ENCODE results near the gene BHMT2.

BHMT2 gene

GRCh38 chr5:79062436-79062835 is 7.1 kb upstream of the BHMT2 start:
- no peak for DNase-seq (ENCODE audit: low read depth)

- no peak for DNase-seq (ENCODE audit: low read depth)
Observed at GRCh38 chr5:79070350-79070667, 742 bp downstream of the BHMT2 start.

- no peak for DNase-seq (ENCODE audit: low read depth)
Observed at GRCh38 chr5:79074641-79075040, 5.1 kb downstream of the BHMT2 start.

GRCh38 chr5:79075646-79076426 is 6.3 kb downstream of the BHMT2 start:
- no peak for DNase-seq (ENCODE audit: low read depth)

- no peak for DNase-seq (ENCODE audit: low read depth)
Observed at GRCh38 chr5:79076819-79077218, 7.3 kb downstream of the BHMT2 start.

GRCh38 chr5:79077680-79078365 is 8.3 kb downstream of the BHMT2 start:
- no peak for DNase-seq (ENCODE audit: low read depth)

- no peak for DNase-seq (ENCODE audit: low read depth)
Observed at GRCh38 chr5:79080804-79081203, 11.2 kb downstream of the BHMT2 start.

GRCh38 chr5:79081779-79082178 is 12.2 kb downstream of the BHMT2 start:
- DNase-seq (ENCODE audit: low read depth), result no peak

GRCh38 chr5:79086116-79086515 is 16.5 kb downstream of the BHMT2 start:
- DNase-seq (ENCODE audit: low read depth), result no peak

- DNase-seq (ENCODE audit: low read depth), result no peak
Observed at GRCh38 chr5:79088507-79088906, 18.9 kb downstream of the BHMT2 start.

- DNase-seq (ENCODE audit: low read depth), result no peak
Observed at GRCh38 chr5:79091064-79091463, 21.5 kb downstream of the BHMT2 start.

GRCh38 chr5:79093762-79094161 is 24.2 kb downstream of the BHMT2 start:
- no peak for DNase-seq (ENCODE audit: low read depth)

GRCh38 chr5:79105868-79106267 is 36.3 kb downstream of the BHMT2 start:
- no peak for DNase-seq (ENCODE audit: low read depth)

- DNase-seq (ENCODE audit: low read depth), result no peak
Observed at GRCh38 chr5:79107020-79107796, 37.6 kb downstream of the BHMT2 start.

- no peak for DNase-seq (ENCODE audit: low read depth)
Observed at GRCh38 chr5:79108086-79108485, 38.5 kb downstream of the BHMT2 start.

GRCh38 chr5:79108792-79109191 is 39.2 kb downstream of the BHMT2 start:
- no peak for DNase-seq (ENCODE audit: low read depth)

- DNase-seq (ENCODE audit: low read depth), result peak; percentile 4
Observed at GRCh38 chr5:79109527-79110492, 40.2 kb downstream of the BHMT2 start.

GRCh38 chr5:79111387-79111959 is 41.9 kb downstream of the BHMT2 start, which contains the start of gene BHMT:
Gene BHMT, plus strand, starts transcription at chr5:79111809. Its CDS starts 77 bp downstream, at chr5:79111886.
- DNase-seq (ENCODE audit: low read depth), result no peak

- DNase-seq (ENCODE audit: low read depth), result no peak
Observed at GRCh38 chr5:79111960-79112702, 42.6 kb downstream of the BHMT2 start.

- DNase-seq (ENCODE audit: low read depth), result no peak
Observed at GRCh38 chr5:79112703-79113058, 43.1 kb downstream of the BHMT2 start.

GRCh38 chr5:79119486-79119885 is 49.9 kb downstream of the BHMT2 start:
- no peak for DNase-seq (ENCODE audit: low read depth)
